Activated naive CD4-positive, alpha-beta T cell treated with anti-CD3 and anti-CD28 coated beads, Interleukin-2, amount 10 ng/mL, durations not matched to agents 7 days and 5 days (primary cell): Measurements from ENCODE around the gene RFX6.
"Not testable (repeated sequence)": the region's sequence is repeated elsewhere in the genome, so short reads cannot be mapped to it uniquely, and the experiment has no call there.

Experiments used
- CTCF ChIA-PET: fragments of 350-600 bp; sonication (Branson Sonifier 250); formaldehyde crosslinking; loops from one replicate; lab custom pipeline; 2021; ENCODE audit warnings: antibody characterized with exemption; lab: Charles Lee
- DNase-seq: peaks from one replicate; pipeline ENCODE4 v3.0.0-alpha.2; 2020
- H3K27ac Mint-ChIP-seq: one replicate; pipeline ENCODE4 v1.8.0; 2021; ENCODE audit warnings: mild to moderate bottlenecking, moderate library complexity, mixed read lengths
- H3K27me3 Mint-ChIP-seq: one replicate; pipeline ENCODE4 v1.8.0; 2021; ENCODE audit warnings: mild to moderate bottlenecking, mixed read lengths
- H3K36me3 Mint-ChIP-seq: one replicate; pipeline ENCODE4 v1.8.0; 2021; ENCODE audit warnings: mixed read lengths
- H3K4me1 Mint-ChIP-seq: one replicate; pipeline ENCODE4 v1.8.0; 2021; ENCODE audit warnings: mixed read lengths
- H3K4me3 Mint-ChIP-seq: one replicate; pipeline ENCODE4 v1.8.0; 2021; ENCODE audit warnings: mild to moderate bottlenecking, moderate library complexity, mixed read lengths
- H3K9me3 Mint-ChIP-seq: one replicate; pipeline ENCODE4 v1.8.0; 2021; ENCODE audit warnings: mixed read lengths

Gene RFX6

GRCh38 chr6:116876635-116877611, at the start of gene RFX6:
RFX6 (plus strand) TSS chr6:116877242; CDS start chr6:116877276, 34 bp downstream.
- Mint-ChIP-seq H3K9me3 (no peaks in the 10 kb centered on the region), H3K36me3 (no peaks in the 10 kb centered on the region), H3K4me1 (peaks cover 6% of the 10 kb centered on the region), H3K4me3 (no peak within 1 kb of the TSS), H3K27me3 (peaks cover 32% of the 10 kb centered on the region), H3K27ac (no peak within 1 kb of the TSS)
- CTCF ChIA-PET, result no interaction called here
- no peak for DNase-seq

DNA sequence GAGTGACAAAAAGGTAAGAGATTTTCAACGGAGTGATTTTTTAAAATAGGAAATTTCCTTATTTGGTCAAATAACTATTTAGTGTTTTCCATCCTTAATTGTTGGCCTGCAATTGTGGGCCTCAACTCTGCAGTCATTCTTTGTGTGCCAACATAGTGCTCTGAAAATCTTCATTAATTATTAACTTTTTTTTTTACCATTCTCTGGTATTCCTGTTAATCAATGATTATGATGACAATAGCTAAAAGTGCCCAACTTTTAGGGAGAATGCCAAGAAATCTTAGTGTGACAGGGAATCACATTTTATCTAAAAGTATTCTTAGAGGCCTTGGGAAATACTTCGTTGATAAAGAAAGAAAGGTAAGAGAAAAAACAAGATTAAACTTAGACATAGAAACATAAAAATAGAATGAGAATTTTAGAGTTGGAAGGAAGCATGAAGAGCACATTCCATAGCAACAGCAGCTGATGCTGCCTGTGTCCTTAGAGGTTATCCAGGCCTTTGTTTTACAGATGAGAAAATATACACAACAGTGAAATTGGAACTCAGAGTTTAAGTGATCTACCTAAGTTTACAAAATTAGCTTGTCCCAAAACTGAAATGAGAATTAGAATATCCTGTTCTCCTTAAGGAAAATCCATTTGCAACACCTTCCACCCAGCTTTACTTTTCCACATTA, 49.3 kb upstream of the RFX6 start:
- DNase-seq, result no peak
- Mint-ChIP-seq H3K9me3 (no peaks in the 10 kb centered on the region), H3K27me3 (no peaks in the 10 kb centered on the region), H3K4me3 (no peak overlapping the region), H3K27ac (no peak overlapping the region), H3K36me3 (no peaks in the 10 kb centered on the region), H3K4me1 (no peaks in the 10 kb centered on the region)
- CTCF ChIA-PET, result no interaction called here

GRCh38 chr6:116828983-116829382, 48.1 kb upstream of the RFX6 start, which contains the start of gene GPRC6A:
GPRC6A (minus strand) TSS chr6:116829083; CDS start chr6:116829013, 70 bp downstream.
- no peak within 1 kb of the TSS for H3K27ac Mint-ChIP-seq
- H3K36me3 Mint-ChIP-seq, result no peaks in the 10 kb centered on the region
- CTCF ChIA-PET, result no interaction called here
- DNase-seq, result no peak
- no peaks in the 10 kb centered on the region for H3K27me3 Mint-ChIP-seq
- H3K4me3 Mint-ChIP-seq, result no peak within 1 kb of the TSS
- no peaks in the 10 kb centered on the region for H3K4me1 Mint-ChIP-seq
- no peaks in the 10 kb centered on the region for H3K9me3 Mint-ChIP-seq

- H3K9me3 Mint-ChIP-seq, H3K4me1 Mint-ChIP-seq, CTCF ChIA-PET, H3K4me3 Mint-ChIP-seq, DNase-seq, H3K36me3 Mint-ChIP-seq, H3K27ac Mint-ChIP-seq, H3K27me3 Mint-ChIP-seq: not testable (repeated sequence)
These were observed 42.5 kb upstream of the RFX6 start for GRCh38 chr6:116834526-116834925.

DNA sequence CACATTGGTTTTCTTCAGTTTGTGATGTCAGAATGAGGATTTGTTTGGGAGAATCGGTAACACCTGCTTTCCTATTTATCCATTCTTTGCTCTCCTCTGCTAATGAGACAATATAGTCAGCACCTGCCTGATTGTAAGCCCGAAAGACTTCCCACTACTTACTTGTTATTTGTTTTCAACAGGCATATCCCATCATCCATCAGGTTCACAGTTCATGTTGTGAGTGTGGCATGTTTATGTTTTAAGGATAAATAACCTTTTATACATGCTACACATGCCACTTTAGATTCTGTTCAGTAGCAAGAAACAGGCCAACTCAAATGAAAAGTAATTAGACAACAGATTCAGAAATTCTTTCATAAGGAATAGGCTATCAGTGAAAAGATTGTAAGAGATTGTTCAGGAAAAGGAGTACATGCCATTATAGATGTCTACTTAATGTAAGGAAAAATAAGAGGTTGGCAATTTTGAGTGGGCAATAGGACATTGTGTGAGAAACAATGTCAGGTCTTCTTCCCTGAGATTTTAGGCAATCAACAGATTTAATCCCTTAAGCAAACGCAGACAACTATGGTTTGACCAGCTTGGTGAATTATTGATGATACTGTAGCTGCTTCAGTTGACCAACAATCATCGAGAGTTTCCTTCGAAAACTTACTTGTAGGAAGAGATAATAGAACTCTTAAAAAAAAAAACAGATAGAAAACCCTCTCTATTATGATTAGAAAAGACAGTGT, 40.3 kb upstream of the RFX6 start:
- Mint-ChIP-seq H3K9me3 (no peaks in the 10 kb centered on the region), H3K27ac (no peak overlapping the region), H3K4me1 (no peaks in the 10 kb centered on the region), H3K27me3 (peaks cover 4% of the 10 kb centered on the region), H3K4me3 (no peak overlapping the region), H3K36me3 (no peaks in the 10 kb centered on the region)
- CTCF ChIA-PET, result no interaction called here
- DNase-seq, result no peak

- CTCF ChIA-PET, result no interaction called here
- Mint-ChIP-seq H3K4me1 (no peaks in the 10 kb centered on the region), H3K36me3 (no peaks in the 10 kb centered on the region), H3K4me3 (no peak overlapping the region), H3K9me3 (no peaks in the 10 kb centered on the region), H3K27me3 (peaks cover 4% of the 10 kb centered on the region), H3K27ac (no peak overlapping the region)
- no peak for DNase-seq
These were observed 37.0 kb upstream of the RFX6 start for GRCh38 chr6:116840091-116840490.

DNA sequence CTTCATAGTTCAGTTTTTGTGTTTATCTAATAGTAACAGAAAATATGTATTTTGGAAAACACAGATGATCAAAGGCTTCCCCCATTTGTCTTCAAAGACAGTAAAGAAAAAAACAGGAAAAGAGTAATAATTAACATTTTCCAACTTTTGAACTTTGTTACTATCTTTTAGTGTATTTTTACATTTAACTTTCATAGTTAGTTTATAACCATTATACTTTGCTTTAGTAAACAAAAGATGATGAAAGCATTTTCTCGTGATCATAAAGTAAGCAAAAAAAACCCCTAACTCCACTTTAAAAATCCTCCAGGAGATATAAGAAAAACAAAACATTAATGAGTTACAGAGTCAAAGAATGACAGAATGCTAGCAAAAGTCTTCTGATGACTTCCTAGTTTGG, 34.6 kb upstream of the RFX6 start:
- Mint-ChIP-seq H3K36me3 (no peaks in the 10 kb centered on the region), H3K9me3 (no peaks in the 10 kb centered on the region), H3K4me1 (no peaks in the 10 kb centered on the region), H3K4me3 (no peak overlapping the region), H3K27me3 (peaks cover 4% of the 10 kb centered on the region), H3K27ac (no peak overlapping the region)
- no peak for DNase-seq
- CTCF ChIA-PET, result no interaction called here

DNA sequence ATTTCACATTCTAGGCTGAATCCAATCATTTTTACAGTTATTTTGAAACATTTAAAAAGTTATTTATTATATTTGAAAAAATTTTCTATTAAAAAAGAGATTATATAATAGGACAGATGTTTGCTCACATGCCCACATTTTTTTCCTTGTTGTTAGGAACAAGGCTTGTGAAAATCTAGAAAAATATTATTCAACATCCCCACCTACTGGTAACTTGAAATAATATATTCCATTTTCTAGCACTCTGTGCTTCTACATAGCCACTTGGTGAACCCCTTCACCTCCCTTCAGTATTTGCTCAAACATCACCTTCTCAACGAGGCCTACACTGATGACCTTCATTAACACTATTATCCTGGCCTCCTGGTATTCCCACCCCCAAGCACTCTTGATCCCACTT, 29.8 kb upstream of the RFX6 start:
- H3K4me1 Mint-ChIP-seq, result no peaks in the 10 kb centered on the region
- H3K36me3 Mint-ChIP-seq, result no peaks in the 10 kb centered on the region
- CTCF ChIA-PET, result interaction anchor here (0.6 to 0.9 kb wide), 3 partner anchors 16 to 634 kb away, joined by 3 read pairs; no protein-coding TSS in a partner anchor
- H3K27ac Mint-ChIP-seq, result no peak overlapping the region
- H3K4me3 Mint-ChIP-seq, result no peak overlapping the region
- DNase-seq, result no peak
- H3K27me3 Mint-ChIP-seq, result no peaks in the 10 kb centered on the region
- H3K9me3 Mint-ChIP-seq, result no peaks in the 10 kb centered on the region

DNA sequence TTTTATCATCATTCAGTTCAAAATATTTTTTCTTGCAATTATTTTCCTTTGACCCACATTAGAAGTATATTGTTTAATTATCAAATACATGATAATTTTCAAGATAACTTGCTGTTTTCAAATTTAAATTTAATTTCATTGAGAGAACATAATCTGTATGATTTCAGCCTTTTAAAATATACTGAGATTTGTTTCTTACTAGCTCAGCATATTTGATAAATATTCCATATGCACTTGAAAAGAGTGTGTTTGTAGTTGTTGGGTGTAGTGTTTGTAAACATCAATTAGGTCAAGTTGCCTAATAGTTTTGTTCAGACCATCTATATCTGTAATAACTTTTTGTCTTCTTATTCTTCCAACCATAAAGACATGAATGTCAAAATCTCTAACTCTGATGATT, 19.0 kb upstream of the RFX6 start:
- Mint-ChIP-seq H3K4me3 (no peak overlapping the region), H3K27me3 (no peaks in the 10 kb centered on the region), H3K9me3 (peaks cover 9% of the 10 kb centered on the region), H3K27ac (no peak overlapping the region), H3K4me1 (no peaks in the 10 kb centered on the region), H3K36me3 (no peaks in the 10 kb centered on the region)
- no peak for DNase-seq
- CTCF ChIA-PET, result no interaction called here

GRCh38 chr6:116859264-116859663, 17.8 kb upstream of the RFX6 start:
- no peaks in the 10 kb centered on the region for H3K4me1 Mint-ChIP-seq
- no peak for DNase-seq
- CTCF ChIA-PET, result no interaction called here
- H3K36me3 Mint-ChIP-seq, result no peaks in the 10 kb centered on the region
- no peak overlapping the region for H3K27ac Mint-ChIP-seq
- H3K27me3 Mint-ChIP-seq, result no peaks in the 10 kb centered on the region
- H3K4me3 Mint-ChIP-seq, result no peak overlapping the region
- peaks cover 9% of the 10 kb centered on the region for H3K9me3 Mint-ChIP-seq

DNA sequence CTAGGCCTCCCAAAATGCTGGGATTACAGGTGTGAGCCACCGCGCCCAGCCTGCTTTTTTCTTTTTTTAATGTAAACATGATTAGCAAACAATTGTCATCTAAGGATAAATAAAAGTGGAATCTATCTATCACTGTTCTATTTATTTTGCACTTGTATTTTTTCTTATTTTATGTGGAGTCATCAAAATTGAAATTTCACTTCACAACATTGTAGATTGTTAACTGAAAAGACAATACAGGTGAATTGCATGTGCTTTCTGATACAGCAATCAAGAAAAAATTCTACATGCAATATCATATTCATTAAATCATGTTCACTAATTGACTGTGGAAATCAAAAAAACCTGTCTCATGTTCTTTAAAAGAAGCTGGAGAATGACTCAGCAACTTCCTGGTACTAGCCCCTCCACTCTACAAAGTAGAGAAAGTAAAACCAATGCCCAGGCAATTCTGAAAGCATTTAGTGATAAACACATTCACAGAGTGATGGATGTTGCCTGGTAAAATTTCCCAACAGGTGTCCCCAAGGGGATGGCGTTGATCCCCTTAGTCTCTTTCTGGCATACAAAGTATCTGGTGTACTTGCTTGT, 10.7 kb upstream of the RFX6 start:
- Mint-ChIP-seq H3K4me3 (no peak overlapping the region), H3K9me3 (no peaks in the 10 kb centered on the region), H3K27me3 (peaks cover 4% of the 10 kb centered on the region), H3K4me1 (no peaks in the 10 kb centered on the region), H3K27ac (no peak overlapping the region), H3K36me3 (no peaks in the 10 kb centered on the region)
- CTCF ChIA-PET, result no interaction called here
- no peak for DNase-seq

DNA sequence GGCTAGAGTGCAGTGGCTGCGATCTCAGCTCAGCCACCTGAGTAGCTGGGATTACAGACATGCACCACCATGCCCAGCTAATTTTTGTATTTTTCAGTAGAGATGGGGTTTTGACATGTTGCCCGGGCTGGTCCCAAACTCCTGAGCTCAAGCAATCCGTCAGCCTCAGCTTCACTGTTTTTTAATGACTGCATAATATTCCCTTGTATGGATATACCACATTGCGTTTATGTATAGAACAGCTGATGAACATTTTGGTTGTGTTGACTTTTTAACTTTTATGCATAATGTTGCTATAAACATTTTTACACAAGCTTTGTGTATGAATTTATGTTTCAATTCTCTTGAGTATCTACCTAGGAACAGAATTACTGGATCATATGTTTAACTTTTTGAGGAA, 4.3 kb upstream of the RFX6 start:
- no peak overlapping the region for H3K4me3 Mint-ChIP-seq
- no peaks in the 10 kb centered on the region for H3K9me3 Mint-ChIP-seq
- H3K4me1 Mint-ChIP-seq, result peaks cover 6% of the 10 kb centered on the region
- CTCF ChIA-PET, result interaction anchor here (1.2 kb wide), 1 partner anchor 16 kb away, joined by 3 read pairs; no protein-coding TSS in a partner anchor
- no peak overlapping the region for H3K27ac Mint-ChIP-seq
- peaks cover 31% of the 10 kb centered on the region for H3K27me3 Mint-ChIP-seq
- DNase-seq, result no peak
- no peaks in the 10 kb centered on the region for H3K36me3 Mint-ChIP-seq

- no peak overlapping the region for H3K27ac Mint-ChIP-seq
- no peak for DNase-seq
- H3K4me3 Mint-ChIP-seq, result no peak overlapping the region
- no peaks in the 10 kb centered on the region for H3K36me3 Mint-ChIP-seq
- H3K27me3 Mint-ChIP-seq, result peaks cover 32% of the 10 kb centered on the region
- peaks cover 6% of the 10 kb centered on the region for H3K4me1 Mint-ChIP-seq
- CTCF ChIA-PET, result no interaction called here
- H3K9me3 Mint-ChIP-seq, result no peaks in the 10 kb centered on the region
These were observed 935 bp upstream of the RFX6 start for GRCh38 chr6:116876107-116876506.

DNA sequence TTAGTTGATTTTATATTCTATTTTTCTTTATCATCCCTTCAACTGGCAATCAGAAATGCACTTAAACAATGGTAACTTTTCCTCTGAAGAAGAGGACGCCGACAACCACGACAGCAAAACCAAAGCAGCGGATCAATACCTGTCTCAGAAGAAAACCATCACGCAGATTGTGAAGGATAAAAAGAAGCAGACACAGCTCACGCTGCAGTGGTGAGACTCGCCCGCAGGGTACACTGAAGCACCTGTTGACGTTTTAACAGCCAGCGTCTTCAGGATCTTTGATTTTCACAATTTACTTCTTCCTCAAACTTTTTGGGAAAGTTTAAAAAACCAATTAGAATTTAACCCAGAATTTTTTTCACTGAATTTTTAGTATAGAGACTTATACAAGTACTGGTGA, 701 bp downstream of the RFX6 start:
- Mint-ChIP-seq H3K27me3 (peaks cover 32% of the 10 kb centered on the region), H3K27ac (no peak overlapping the region), H3K9me3 (no peaks in the 10 kb centered on the region), H3K4me3 (no peak overlapping the region), H3K4me1 (peaks cover 6% of the 10 kb centered on the region), H3K36me3 (no peaks in the 10 kb centered on the region)
- no peak for DNase-seq
- CTCF ChIA-PET, result no interaction called here
